ENCODE results near the gene AIFM2. TPM values are rescaled to one million over a fixed set of nuclear protein-coding genes. Genes with fewer than 3 reads are reported as not detected.

AIFM2 gene
- total and polyA plus RNA-seq, 10 of the 15 experiments (the other 5 are each of a cell fraction or from before 2014, with no cell fraction given): 4.5 to 30.8 (median 15.6) TPM

DNA sequence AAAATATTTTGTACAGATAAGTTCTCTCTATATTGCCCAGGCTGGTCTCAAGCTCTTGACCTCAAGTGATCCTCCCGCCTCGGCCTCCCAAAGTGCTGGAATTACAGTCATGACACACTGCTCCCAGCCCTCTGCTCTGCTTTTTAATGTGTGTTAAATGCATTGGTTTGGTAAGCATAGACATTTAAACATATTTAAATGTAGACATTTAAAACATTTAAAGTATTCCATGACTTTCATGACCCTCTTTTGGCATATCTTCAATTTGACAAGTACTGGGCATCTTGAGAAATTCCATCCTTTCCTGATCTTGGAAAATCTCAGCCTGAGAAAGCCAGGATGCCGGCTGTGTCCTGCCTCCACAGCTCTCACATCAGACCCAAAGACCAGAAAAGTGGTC lies 42.9 kb upstream of the AIFM2 start:
- FAIRE-seq: no peak
- RAD21 ChIA-PET (ENCODE audit: unreplicated experiment): interaction anchor here (1.0 kb wide), 1 partner anchor 29 kb away, joined by 4 read pairs; the partner anchor contains the start of gene TYSND1
- intact Hi-C loops (cut with micrococcal nuclease; ENCODE audit: unreplicated experiment): no loop called here
- no peak for TF ChIP-seq NR2C2 (IDR thresholded peaks at IDR 0.05; ENCODE audit: borderline replicate concordance, control insufficient read depth, insufficient read length, low read depth)
- TF ChIP-seq, protein P1, sequence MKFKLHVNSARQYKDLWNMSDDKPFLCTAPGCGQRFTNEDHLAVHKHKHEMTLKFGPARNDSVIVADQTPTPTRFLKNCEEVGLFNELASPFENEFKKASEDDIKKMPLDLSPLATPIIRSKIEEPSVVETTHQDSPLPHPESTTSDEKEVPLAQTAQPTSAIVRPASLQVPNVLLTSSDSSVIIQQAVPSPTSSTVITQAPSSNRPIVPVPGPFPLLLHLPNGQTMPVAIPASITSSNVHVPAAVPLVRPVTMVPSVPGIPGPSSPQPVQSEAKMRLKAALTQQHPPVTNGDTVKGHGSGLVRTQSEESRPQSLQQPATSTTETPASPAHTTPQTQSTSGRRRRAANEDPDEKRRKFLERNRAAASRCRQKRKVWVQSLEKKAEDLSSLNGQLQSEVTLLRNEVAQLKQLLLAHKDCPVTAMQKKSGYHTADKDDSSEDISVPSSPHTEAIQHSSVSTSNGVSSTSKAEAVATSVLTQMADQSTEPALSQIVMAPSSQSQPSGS (IDR thresholded peaks at IDR 0.05; ENCODE audit: low read length): no peak
- TF ChIP-seq, protein P2, sequence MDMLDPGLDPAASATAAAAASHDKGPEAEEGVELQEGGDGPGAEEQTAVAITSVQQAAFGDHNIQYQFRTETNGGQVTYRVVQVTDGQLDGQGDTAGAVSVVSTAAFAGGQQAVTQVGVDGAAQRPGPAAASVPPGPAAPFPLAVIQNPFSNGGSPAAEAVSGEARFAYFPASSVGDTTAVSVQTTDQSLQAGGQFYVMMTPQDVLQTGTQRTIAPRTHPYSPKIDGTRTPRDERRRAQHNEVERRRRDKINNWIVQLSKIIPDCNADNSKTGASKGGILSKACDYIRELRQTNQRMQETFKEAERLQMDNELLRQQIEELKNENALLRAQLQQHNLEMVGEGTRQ (IDR thresholded peaks at IDR 0.05; ENCODE audit: borderline replicate concordance, low read depth, low read length): no peak
- no peak for TF ChIP-seq ZSCAN29 (IDR thresholded peaks at IDR 0.05)
- no peak for TF ChIP-seq PAX8 (IDR thresholded peaks at IDR 0.05)
- TF ChIP-seq SREBF2 (IDR thresholded peaks at IDR 0.05; ENCODE audit: low read length): no peak
- no peak for TF ChIP-seq EED (IDR thresholded peaks at IDR 0.05; ENCODE audit: low read depth)
- TF ChIP-seq, protein P3, sequence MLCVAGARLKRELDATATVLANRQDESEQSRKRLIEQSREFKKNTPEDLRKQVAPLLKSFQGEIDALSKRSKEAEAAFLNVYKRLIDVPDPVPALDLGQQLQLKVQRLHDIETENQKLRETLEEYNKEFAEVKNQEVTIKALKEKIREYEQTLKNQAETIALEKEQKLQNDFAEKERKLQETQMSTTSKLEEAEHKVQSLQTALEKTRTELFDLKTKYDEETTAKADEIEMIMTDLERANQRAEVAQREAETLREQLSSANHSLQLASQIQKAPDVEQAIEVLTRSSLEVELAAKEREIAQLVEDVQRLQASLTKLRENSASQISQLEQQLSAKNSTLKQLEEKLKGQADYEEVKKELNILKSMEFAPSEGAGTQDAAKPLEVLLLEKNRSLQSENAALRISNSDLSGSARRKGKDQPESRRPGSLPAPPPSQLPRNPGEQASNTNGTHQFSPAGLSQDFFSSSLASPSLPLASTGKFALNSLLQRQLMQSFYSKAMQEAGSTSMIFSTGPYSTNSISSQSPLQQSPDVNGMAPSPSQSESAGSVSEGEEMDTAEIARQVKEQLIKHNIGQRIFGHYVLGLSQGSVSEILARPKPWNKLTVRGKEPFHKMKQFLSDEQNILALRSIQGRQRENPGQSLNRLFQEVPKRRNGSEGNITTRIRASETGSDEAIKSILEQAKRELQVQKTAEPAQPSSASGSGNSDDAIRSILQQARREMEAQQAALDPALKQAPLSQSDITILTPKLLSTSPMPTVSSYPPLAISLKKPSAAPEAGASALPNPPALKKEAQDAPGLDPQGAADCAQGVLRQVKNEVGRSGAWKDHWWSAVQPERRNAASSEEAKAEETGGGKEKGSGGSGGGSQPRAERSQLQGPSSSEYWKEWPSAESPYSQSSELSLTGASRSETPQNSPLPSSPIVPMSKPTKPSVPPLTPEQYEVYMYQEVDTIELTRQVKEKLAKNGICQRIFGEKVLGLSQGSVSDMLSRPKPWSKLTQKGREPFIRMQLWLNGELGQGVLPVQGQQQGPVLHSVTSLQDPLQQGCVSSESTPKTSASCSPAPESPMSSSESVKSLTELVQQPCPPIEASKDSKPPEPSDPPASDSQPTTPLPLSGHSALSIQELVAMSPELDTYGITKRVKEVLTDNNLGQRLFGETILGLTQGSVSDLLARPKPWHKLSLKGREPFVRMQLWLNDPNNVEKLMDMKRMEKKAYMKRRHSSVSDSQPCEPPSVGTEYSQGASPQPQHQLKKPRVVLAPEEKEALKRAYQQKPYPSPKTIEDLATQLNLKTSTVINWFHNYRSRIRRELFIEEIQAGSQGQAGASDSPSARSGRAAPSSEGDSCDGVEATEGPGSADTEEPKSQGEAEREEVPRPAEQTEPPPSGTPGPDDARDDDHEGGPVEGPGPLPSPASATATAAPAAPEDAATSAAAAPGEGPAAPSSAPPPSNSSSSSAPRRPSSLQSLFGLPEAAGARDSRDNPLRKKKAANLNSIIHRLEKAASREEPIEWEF (IDR thresholded peaks at IDR 0.05; ENCODE audit: insufficient replicate concordance, low read depth, low read length): no peak
- TF ChIP-seq PML (IDR thresholded peaks at IDR 0.05; ENCODE audit: low read length): no peak
- TF ChIP-seq, protein P4, sequence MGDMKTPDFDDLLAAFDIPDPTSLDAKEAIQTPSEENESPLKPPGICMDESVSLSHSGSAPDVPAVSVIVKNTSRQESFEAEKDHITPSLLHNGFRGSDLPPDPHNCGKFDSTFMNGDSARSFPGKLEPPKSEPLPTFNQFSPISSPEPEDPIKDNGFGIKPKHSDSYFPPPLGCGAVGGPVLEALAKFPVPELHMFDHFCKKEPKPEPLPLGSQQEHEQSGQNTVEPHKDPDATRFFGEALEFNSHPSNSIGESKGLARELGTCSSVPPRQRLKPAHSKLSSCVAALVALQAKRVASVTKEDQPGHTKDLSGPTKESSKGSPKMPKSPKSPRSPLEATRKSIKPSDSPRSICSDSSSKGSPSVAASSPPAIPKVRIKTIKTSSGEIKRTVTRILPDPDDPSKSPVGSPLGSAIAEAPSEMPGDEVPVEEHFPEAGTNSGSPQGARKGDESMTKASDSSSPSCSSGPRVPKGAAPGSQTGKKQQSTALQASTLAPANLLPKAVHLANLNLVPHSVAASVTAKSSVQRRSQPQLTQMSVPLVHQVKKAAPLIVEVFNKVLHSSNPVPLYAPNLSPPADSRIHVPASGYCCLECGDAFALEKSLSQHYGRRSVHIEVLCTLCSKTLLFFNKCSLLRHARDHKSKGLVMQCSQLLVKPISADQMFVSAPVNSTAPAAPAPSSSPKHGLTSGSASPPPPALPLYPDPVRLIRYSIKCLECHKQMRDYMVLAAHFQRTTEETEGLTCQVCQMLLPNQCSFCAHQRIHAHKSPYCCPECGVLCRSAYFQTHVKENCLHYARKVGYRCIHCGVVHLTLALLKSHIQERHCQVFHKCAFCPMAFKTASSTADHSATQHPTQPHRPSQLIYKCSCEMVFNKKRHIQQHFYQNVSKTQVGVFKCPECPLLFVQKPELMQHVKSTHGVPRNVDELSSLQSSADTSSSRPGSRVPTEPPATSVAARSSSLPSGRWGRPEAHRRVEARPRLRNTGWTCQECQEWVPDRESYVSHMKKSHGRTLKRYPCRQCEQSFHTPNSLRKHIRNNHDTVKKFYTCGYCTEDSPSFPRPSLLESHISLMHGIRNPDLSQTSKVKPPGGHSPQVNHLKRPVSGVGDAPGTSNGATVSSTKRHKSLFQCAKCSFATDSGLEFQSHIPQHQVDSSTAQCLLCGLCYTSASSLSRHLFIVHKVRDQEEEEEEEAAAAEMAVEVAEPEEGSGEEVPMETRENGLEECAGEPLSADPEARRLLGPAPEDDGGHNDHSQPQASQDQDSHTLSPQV (IDR thresholded peaks at IDR 0.05): no peak
- TF ChIP-seq, protein P5, sequence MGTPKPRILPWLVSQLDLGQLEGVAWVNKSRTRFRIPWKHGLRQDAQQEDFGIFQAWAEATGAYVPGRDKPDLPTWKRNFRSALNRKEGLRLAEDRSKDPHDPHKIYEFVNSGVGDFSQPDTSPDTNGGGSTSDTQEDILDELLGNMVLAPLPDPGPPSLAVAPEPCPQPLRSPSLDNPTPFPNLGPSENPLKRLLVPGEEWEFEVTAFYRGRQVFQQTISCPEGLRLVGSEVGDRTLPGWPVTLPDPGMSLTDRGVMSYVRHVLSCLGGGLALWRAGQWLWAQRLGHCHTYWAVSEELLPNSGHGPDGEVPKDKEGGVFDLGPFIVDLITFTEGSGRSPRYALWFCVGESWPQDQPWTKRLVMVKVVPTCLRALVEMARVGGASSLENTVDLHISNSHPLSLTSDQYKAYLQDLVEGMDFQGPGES (IDR thresholded peaks at IDR 0.05): no peak

More for the DNA sequence above, 42.9 kb upstream of the AIFM2 start:
- SMC1A ChIA-PET (ENCODE audit: uncharacterized antibody, unreplicated experiment): interaction anchor here (0.6 to 1.4 kb wide), 5 partner anchors 18 to 217 kb away, joined by 3 to 5 read pairs (median 3); no protein-coding TSS in a partner anchor
- no peak overlapping the region for H3K4me3 ChIP-seq
- H3K79me2 ChIP-seq (ENCODE audit: control insufficient read depth, insufficient read depth, low read length): peaks cover 3% of the 10 kb centered on the region; the same call in 1 of the 2 replicates
- CTCF ChIA-PET: interaction anchor here (1.6 to 1.7 kb wide), 2 partner anchors 29 to 46 kb away, joined by 4 to 7 read pairs; partner anchors contain the start of gene TYSND1
- H4K20me1 ChIP-seq (ENCODE audit: control insufficient read depth, insufficient read depth): no peaks in the 10 kb centered on the region
- no peak overlapping the region for H3K9ac ChIP-seq (ENCODE audit: control insufficient read depth, insufficient read depth, low read length)
- no peak for DNase-seq (ENCODE audit: low read depth, low spot score)
- H3K27me3 ChIP-seq (replicated peaks in 1 of 2; ENCODE audit: control insufficient read depth in 2 of 2, insufficient read depth in 2 of 2, low read length in 1 of 2): no peaks in the 10 kb centered on the region
- ATAC-seq: no peak
- no peaks in the 10 kb centered on the region for H3K9me3 ChIP-seq (replicated peaks; ENCODE audit: control insufficient read depth, insufficient read depth, low read length)
- no peak overlapping the region for H2AFZ ChIP-seq (ENCODE audit: control insufficient read depth, low read depth, low read length)
- H3K27ac ChIP-seq (ENCODE audit: control insufficient read depth, insufficient read depth): no peak overlapping the region
- POLR2A ChIA-PET: interaction anchor here (0.6 to 1.7 kb wide), 3 partner anchors 13 to 29 kb away, joined by 3 to 6 read pairs (median 5); partner anchors contain the start of gene TYSND1
- H3K4me2 ChIP-seq (ENCODE audit: control insufficient read depth, insufficient read depth): no peak overlapping the region
- H3K36me3 ChIP-seq (ENCODE audit: control insufficient read depth in 2 of 2, insufficient read depth in 2 of 2, low read length in 1 of 2): no peaks in the 10 kb centered on the region
- H3K4me1 ChIP-seq (ENCODE audit: control insufficient read depth, insufficient read depth, low read length): peaks cover 8% of the 10 kb centered on the region; the same call in 1 of the 2 replicates
- BruUV-seq (replicated peaks): no TSS peak
- in situ Hi-C loops (cut with MboI): no loop called here
- 93% methylated on average over 3 of the region's 3 CpGs for WGBS (ENCODE audit: insufficient coverage, insufficient replicate concordance, low lambda C conversion rate, missing lambda C conversion rate)

Measured in GM12878 (cell line).